ENCODE results near the gene CHSY3. TPM values are rescaled to one million over a fixed set of nuclear protein-coding genes. Genes with fewer than 3 reads are reported as not detected.

The CHSY3 gene
- total RNA-seq, 4 donors from 2014 or later = 1.7 to 5.6 (median 4.0) TPM

DNA sequence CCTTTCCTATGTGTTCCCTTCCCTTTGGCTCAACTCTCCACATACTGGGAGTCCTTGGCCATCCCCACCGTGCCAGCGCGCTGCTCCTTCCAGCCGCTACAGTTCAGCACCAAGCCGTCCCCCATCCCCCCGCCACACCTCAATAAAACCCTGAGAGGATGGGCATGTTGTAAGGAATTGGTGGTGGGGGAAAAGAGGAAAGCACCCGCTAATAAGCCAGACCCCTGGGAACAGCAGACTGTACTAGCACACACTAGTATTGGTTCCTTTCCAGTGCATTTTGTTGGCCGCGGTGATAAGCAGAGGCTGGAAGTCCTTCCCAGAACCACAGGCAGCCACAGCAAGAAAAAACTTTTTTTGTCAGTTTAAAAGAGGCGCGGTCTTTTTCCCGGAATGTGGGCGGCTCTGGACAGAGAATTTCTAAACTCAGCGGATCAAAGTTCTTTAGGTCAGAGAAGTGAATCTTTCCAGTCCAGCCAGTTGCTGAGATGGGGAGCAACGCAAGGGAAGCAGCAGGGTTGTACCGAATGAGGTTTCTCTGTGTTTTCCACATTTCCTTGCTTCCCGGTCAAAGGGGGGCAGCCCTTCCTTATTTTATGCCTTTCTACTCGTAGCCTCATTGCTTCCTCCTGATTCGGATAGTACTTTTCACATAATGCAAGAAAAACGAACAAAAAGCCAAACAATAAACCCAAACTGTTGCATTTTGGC is 2.1 kb downstream of the CHSY3 start:
- H3K9me3 ChIP-seq = no peaks in the 10 kb centered on the region
- no peak for TF ChIP-seq POLR2A (IDR thresholded peaks at IDR 0.05)
- TF ChIP-seq, protein P1, sequence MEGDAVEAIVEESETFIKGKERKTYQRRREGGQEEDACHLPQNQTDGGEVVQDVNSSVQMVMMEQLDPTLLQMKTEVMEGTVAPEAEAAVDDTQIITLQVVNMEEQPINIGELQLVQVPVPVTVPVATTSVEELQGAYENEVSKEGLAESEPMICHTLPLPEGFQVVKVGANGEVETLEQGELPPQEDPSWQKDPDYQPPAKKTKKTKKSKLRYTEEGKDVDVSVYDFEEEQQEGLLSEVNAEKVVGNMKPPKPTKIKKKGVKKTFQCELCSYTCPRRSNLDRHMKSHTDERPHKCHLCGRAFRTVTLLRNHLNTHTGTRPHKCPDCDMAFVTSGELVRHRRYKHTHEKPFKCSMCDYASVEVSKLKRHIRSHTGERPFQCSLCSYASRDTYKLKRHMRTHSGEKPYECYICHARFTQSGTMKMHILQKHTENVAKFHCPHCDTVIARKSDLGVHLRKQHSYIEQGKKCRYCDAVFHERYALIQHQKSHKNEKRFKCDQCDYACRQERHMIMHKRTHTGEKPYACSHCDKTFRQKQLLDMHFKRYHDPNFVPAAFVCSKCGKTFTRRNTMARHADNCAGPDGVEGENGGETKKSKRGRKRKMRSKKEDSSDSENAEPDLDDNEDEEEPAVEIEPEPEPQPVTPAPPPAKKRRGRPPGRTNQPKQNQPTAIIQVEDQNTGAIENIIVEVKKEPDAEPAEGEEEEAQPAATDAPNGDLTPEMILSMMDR (IDR thresholded peaks at IDR 0.05) = no peak
- H3K4me1 ChIP-seq = peaks cover 13 to 16% of the 10 kb centered on the region in 2 donors
- no peaks in the 10 kb centered on the region for H3K27me3 ChIP-seq
- WGBS, 2 donors = 13 to 17% methylated on average over 20 of the region's 20 CpGs
- DNase-seq = peak; percentile 6 to 10
- peak overlapping the region in 1 of 3 donors; percentile 55 for H3K4me3 ChIP-seq (replicated peaks in 1 of 3)
- no peak overlapping the region for H3K27ac ChIP-seq
- intact Hi-C loops (cut with DNase I) = no loop called here
- H3K36me3 ChIP-seq = peaks cover 0 to 4% of the 10 kb centered on the region in 2 donors

DNA sequence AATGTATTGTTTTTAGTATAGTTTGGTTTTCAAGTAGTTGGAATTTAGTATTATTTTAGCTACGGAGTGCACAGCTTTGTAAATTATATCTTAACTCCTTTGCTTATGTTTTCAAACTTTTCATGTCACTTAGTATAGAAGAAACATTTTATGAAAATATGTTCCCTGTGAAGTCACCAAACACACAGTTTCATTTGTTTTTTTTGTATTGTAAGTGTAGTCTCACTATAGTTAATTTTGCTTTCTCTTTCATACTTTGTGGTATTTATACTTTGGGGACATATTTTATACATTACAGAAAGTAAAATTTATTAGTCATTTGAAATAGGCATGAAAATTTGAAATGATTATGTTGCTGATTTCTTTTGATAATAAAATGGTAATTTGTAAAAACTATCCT is 5.0 kb downstream of the CHSY3 start:
- H3K4me3 ChIP-seq (replicated peaks in 1 of 3) = no peak overlapping the region
- peaks cover 13 to 16% of the 10 kb centered on the region in 2 donors for H3K4me1 ChIP-seq
- no peak overlapping the region for H3K27ac ChIP-seq
- DNase-seq = no peak
- H3K36me3 ChIP-seq = peaks cover 0 to 4% of the 10 kb centered on the region in 2 donors
- H3K9me3 ChIP-seq = no peaks in the 10 kb centered on the region
- no peaks in the 10 kb centered on the region for H3K27me3 ChIP-seq
- intact Hi-C loops (cut with DNase I) = no loop called here
- no peak for TF ChIP-seq POLR2A (IDR thresholded peaks at IDR 0.05)
- WGBS, 2 donors = 93 to 94% methylated on average over 1 of the region's 1 CpG

DNA sequence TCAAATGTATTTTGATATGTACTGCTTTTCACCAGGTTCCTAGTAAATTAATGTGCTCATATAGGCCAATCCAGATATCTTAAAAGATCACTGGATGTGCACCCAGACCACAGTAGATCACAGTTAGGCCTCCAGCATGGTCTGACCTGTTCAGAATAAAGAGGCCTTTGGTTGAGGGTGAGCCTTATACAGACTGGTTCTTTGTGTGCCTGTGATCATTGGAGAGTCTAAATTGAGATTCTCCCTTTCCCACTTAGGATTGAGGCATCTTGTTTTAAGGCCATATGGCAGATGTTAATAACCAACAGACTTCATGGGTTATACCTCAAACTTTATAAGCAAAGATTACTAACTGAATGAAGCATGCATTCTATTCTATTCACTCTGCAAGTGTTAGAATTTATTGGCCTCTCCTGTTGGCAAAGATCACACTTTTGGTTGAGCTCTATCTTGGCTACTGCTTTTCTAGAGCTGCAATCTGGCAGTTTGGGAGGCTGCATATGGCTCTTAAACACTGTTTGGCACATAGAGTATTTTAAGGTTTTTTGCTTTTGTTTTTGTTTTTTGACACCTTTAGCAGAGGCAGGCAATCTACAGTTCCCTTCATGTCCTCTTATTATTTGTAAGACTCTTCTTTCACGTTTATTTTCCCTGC is 8.5 kb downstream of the CHSY3 start:
- H3K27ac ChIP-seq = no peak overlapping the region
- H3K36me3 ChIP-seq = peaks cover 0 to 4% of the 10 kb centered on the region in 2 donors
- intact Hi-C loops (cut with DNase I) = no loop called here
- H3K27me3 ChIP-seq = no peaks in the 10 kb centered on the region
- TF ChIP-seq POLR2A (IDR thresholded peaks at IDR 0.05) = no peak
- TF ChIP-seq, protein P1 (IDR thresholded peaks at IDR 0.05) = no peak
- WGBS, 2 donors = 87 to 89% methylated on average over 1 of the region's 1 CpG
- no peak overlapping the region for H3K4me3 ChIP-seq (replicated peaks in 1 of 3)
- no peaks in the 10 kb centered on the region for H3K9me3 ChIP-seq
- no peaks in the 10 kb centered on the region for H3K4me1 ChIP-seq
- no peak for DNase-seq

DNA sequence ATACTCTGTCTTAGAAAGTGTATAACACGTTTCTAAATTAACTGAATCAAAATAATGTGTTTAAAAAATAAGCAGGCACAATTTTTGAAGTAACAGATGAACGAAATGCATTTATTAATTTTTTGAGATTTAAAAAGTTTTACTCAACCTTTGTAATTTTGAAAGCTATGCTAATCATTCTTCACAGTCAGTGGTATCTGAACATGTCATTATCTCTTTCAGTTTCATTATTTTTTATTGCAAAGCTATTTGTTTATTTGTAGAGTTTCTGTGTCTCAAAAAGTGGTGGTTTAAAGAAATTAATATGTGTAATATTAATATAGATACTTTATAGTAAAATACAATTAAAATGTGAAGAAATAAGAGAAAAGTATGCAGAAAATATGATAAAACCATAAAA is 11.2 kb downstream of the CHSY3 start:
- no peak for TF ChIP-seq POLR2A (IDR thresholded peaks at IDR 0.05)
- TF ChIP-seq, protein P1 (IDR thresholded peaks at IDR 0.05) = no peak
- no peaks in the 10 kb centered on the region for H3K36me3 ChIP-seq
- no peak for DNase-seq
- H3K4me3 ChIP-seq (replicated peaks in 1 of 3) = no peak overlapping the region
- no peaks in the 10 kb centered on the region for H3K4me1 ChIP-seq
- no peaks in the 10 kb centered on the region for H3K27me3 ChIP-seq
- WGBS, 2 donors = 88 to 93% methylated on average over 2 of the region's 2 CpGs
- no peak overlapping the region for H3K27ac ChIP-seq
- no peaks in the 10 kb centered on the region for H3K9me3 ChIP-seq
- intact Hi-C loops (cut with DNase I) = no loop called here

DNA sequence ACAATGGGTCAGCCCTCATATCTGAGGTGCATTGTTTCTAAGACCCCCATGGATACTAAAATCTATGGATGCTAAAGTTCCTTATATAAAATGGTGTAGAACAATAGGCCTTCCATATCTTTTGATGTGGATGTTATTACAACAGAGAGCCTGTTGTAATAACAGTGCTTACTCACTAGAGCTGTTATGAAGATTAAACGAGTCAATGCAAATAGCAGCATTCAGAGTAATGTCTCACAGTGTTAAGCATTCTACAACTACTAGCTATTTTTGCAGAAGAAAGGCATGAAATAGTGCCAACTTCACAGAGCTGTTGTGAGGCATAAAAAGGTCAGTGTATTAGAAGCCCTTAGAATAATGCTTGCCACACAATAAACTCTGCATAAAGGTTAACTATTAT is 13.0 kb downstream of the CHSY3 start:
- H3K4me1 ChIP-seq = no peaks in the 10 kb centered on the region
- DNase-seq = no peak
- H3K9me3 ChIP-seq = no peaks in the 10 kb centered on the region
- 25 to 40% methylated on average over 1 of the region's 1 CpG for WGBS, 2 donors
- H3K27ac ChIP-seq = no peak overlapping the region
- no peaks in the 10 kb centered on the region for H3K36me3 ChIP-seq
- intact Hi-C loops (cut with DNase I) = no loop called here
- no peaks in the 10 kb centered on the region for H3K27me3 ChIP-seq
- no peak for TF ChIP-seq POLR2A (IDR thresholded peaks at IDR 0.05)
- TF ChIP-seq, protein P1 (IDR thresholded peaks at IDR 0.05) = no peak
- H3K4me3 ChIP-seq (replicated peaks in 1 of 3) = no peak overlapping the region
